NCI-H524 treated with DMSO at 0.1 percent for 48 hours (cell line): ENCODE measurements around the gene SGCE.
A peak's percentile ranks its signal among the peaks of the same experiment; 100 is the strongest.

Experiments used
- DNase-seq: peaks from one replicate; lab custom pipeline; 2025; lab: John Stamatoyannopoulos, UW

Gene SGCE

DNA sequence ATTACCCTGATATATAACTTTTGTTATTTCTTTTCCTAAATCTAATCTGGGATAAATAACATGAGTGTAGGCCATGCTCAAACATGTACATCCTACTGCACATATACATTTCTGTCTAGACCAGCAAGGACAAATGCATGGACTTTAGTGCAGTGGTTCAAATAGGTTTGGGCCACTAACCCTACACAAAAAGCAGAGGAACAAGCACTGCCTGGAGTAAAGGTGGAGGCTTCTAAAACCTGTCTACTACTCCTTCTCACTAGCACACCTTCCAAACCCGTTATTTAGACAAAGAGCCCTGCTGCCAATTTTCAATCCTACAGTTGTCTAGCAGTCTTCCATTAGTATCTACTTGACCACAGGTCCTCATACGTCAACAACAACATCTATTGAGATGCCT, 34.8 kb downstream of the SGCE start:
- no peak for DNase-seq

DNA sequence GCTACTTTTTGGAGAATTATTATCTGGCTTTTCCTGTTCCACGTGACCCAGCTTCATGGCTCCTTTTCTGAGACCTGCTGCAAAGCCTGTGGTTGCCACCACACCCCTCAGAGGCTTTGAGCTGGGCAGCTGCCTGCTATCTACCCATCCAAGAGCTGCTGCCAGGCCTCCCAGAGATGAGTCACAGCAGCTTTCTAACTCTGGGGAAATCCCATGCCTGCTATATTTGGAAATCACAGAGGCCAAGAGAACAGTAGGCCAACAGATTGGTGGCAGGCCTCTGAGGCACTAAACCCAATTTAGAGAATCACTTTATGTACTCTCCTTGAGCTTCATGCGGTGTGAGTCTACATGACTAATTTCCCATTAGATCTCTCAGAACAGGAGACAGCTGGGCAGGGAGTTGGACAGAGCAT, 35.2 kb downstream of the SGCE start:
- no peak for DNase-seq

DNA sequence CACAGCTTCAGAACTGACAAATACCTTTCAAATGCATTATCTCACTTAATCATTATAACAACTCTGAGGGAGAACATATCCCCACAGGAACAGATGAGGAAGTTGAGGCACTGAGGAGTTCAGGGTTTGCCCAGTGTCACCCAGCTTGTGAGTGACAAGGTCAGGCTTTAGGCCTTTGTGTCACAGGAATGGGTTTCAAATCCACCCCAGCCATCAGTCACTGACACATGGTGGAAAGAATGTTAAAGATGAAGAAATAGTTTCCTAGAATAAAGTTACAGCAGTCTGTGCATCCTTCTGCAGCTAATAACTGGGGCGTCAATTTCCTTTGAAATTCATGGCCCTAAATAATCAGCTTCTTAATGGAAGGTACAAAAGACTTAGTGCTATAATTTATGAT, 37.8 kb downstream of the SGCE start:
- no peak for DNase-seq

DNA sequence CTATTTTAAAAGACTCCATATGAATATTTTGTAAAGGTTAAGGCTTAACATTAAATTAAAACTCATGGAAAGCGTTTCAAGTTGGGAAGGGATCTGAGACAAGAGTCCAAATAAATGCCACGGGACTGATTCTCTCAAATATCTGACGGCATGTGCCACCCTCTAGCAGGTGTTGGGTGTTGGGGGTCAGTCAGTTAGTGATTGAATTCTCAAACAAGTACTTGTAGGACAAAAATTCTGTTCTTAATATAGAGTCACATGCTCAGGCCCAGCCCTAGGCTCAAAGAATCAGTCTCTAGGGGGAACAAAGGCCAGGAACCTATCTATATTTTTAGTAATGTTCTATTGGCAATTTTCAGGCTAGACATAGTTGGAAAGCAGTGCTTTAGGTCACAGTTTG, 39.1 kb downstream of the SGCE start:
- DNase-seq: no peak

DNA sequence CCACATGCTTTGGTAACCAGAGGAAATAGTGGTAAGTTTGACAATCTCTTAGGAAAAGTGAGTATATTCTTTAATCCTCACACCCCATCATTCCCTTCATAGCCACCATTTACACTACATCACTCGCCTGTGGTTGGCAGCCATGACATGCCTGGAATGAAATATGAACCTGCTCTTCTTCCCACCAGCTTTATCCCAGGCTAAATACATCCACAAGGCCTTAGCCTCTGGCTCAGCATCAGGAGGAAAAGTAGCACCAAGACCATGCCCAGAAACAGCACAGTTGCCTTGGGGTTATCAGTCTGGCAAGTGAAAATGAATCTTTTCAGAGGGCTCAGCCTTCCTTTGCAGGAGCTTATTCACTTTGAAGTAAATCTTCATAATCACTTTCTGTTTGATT, 40.3 kb downstream of the SGCE start:
- DNase-seq: no peak

DNA sequence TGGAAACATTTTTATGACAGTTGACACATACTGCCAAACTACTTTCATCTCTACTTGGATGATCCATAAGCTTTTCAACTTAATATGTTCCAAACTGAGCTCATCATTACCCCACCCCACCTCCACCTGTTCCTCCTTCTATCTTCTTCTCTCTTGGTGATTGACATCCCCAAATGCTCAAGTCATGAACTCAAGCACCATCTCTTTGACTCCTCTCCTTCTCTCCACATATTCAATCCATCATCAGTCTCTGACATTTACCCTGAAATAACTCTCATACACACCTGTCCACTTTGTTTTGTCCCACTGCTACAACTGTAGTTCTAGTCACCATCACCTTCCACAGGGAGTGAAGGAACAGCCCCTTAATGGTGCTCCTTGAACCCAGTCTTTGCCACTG, 43.3 kb downstream of the SGCE start:
- no peak for DNase-seq

DNA sequence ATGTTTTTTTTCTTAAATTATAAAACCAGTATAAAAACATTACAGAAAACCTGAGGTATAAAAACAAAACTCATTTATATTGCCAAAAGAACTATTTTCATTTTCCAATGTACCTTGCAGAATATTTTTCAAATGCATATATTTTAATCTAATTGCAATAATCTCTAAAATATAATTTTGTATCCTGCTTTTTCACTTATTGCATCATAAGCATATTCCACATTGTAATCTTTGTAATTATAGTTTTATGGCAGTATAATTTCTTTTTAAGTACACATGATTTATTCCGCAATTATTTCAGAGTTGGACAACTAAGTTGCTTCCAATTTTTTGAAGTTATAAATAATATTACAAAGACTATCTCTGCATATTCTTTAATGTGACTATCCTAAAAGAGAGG, 43.7 kb downstream of the SGCE start:
- DNase-seq: no peak

DNA sequence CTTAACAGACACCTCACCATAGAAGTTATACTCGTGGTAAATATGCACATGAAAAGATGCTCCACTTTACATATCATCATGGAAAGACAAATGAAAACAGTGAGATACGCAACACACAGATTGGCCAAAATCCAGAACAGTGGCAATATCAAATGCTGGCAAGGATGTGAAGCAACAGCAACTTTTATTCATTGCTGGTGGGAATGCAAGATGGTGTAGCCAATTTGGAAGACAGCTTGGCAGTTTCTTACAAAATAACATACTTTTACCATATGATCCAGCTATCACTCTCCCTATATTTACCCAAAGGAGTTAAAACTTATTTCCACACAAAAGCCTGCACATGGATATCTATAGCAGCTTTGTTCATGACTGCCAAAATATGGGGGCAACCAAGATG, 46.4 kb downstream of the SGCE start:
- DNase-seq: no peak

DNA sequence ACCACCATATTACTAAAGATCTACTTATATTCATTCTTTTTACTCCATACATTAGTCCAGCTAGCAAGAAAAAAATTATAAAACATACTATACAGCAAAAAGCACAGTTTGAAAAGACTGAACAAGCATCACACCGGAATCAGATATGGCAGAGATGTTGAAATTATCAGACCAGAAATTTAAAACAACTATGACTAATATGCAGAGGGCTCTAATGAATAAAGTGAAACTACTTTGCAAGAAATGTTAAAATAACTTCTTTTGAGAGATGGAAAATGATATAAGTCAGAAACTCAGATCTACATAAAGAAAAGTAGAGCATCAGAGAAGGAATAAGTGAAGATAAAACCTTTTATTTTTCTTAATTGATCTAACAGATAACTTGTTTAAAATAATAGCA, 50.9 kb downstream of the SGCE start:
- no peak for DNase-seq

DNA sequence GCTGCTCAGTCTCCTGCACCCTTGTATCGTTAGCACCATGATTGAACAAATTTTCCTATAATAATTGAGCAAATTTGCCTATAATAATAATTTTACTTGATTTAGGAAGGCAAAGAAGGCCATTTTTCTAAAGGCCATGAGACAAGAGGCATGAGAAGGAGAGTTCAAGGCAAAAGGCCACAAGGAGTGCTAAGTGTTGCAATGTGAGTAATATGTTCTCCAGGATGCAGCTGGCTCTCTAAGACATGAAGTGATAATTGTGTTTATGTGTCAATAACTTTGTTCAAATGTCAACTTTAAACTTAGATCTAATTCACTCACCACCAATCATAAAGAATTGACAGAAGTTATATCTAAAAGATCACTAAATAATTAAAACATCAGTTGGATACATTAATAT, 53.8 kb downstream of the SGCE start:
- DNase-seq: no peak

DNA sequence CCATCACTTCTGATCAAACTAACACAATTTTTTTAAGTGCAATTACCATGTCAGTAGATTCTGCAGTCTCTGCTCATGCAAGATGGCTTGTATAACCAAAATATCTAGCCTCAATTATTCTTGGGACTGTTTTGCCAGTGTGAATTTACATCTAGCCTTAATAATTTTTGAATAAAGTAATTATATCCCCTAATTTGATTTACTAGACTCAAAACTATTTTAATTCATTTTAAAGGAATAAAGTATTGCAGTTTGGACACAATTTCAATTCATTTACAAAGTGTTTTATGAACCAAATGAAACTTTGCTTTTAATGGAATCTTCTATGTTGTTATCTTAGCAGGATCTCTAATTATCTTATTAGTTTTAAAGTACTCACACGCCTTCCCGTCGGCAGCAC, 55.7 kb downstream of the SGCE start:
- DNase-seq: no peak

DNA sequence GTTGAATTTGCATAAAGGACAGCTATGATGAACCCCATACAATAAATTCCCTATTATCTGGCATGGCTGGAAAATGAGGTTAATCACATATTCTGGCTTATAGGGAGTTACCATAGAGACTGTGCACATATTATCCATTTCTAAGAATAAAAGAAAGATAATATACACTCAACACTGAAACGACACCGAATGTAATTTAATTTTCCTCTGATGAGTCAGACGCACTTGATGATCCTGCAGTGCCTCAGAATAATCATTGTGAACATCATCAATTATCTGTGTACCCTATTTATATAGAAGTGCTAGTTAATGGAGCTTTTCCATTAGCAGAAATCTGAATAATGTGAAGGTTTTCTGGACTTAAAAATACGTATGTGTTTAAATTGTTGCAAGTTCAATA, 60.2 kb downstream of the SGCE start:
- no peak for DNase-seq

DNA sequence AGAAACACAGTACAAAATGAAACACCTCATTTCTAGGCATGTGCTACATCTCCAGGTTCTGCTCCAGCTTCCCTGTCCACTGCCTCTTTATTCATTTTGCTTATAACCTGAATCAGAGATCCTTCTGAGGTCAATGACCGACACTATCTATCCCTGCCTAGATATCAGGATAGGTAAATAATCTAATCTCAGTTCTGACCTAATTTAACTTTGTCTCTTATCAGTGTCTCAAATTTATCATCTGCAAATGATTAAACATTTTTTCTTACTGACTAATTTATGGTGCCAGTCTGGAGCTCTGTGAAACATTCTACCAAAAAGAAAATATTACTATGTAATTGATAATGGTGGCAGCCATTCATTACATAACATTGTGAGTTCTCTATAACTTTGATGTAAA, 61.1 kb downstream of the SGCE start:
- no peak for DNase-seq

DNA sequence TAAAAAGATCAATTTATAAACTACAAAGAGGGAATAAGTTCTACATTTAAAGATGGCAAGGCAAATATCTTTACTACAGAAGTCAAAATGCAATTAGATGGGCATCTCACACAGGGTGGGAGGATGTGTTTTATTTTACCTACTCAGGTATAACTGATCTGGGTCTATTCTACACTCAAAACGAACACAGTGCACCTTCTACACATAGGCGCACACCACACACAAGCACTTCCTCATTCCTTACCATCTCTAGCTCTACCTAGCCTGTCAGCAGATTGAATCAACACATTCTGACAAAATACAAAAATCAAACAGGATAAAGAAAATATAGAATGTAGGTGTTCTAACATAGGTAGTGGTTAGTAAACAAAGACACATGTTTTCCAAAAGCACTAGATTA, 64.8 kb downstream of the SGCE start:
- no peak for DNase-seq

DNA sequence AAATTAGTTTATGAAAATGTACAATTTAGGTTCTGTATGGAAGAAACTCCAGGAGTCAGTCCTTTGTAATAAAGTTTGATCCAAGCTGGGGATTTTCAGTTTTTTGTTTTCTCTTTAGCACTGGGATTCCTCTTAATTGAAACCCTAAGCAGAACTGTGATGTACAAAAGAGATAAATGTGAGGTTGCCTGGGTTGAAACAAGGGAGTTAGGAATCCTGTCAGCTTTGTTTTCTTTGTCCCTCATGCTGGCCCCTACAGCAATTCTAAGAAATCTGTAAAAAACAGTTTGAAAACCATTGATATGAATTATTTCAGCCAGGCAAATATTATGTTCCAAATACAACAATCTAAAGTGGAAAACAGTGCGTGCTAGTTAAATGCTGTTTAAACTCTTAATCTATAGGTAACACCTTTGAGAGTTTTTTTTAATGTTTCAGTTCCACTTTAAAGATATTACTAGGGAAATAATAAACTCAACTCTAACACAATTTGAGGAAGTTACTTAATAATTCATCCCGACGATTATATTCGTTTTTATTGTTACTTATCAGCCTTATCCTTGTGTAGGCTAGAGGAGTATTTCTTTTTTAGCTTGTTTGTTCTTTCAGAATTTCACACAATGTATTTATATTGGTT, 65.3 kb downstream of the SGCE start:
- no peak for DNase-seq

DNA sequence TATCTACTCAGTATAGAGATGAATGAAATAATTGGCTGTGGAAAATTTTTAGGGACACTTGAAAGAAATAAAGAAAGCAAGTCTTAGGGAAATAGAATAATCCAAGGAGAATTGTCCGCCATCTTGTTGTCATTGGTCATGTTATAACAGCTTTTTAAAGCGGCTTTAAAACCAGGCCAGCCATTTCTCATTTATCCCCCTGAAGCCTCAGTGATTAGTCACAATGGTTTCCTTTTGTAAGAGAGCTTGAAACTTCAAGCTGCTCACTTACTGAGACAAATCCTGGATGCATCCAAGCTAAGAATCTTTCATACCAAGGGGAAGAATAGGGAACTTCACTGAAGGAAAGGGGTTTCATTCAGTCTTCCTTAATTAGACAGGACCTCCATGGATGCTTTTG, 67.9 kb downstream of the SGCE start:
- no peak for DNase-seq

DNA sequence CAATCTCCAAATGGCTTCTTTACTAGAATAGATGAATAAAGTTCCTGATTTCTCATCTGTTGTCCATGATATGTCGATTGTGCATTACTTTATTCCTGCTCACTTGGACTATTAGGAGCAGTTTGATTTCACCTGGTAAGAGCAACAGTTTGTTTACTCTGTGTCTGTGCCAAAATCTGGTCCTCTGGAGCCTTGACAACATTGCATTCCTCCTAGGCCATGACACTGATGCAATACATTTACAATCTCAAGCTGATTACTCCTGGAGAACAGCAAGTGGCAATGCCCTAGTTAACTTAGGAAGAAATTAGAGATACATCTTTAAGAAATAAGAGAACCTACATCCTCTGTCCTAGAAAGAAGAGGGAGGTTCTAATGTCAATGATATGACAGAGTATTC, 71.8 kb downstream of the SGCE start:
- DNase-seq: no peak

DNA sequence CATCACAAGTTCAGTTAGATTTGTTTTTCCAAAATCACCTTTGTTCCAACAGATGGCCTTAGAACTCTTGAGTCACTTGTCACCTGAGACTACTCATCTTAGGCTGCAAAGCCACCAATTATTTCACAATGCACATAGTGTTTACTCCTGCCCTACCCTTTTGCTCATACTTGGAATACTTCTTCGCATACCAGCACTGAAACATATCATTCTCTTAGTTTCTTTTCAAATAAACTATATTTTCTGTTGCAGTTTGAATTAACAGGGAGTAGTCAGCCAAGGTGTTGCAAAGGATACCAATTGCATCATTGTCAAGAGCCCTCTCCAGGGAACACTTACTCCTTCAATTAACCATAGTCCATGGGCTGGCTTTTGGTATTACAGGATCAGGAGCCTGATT, 75.3 kb downstream of the SGCE start:
- DNase-seq: peak; percentile 18

DNA sequence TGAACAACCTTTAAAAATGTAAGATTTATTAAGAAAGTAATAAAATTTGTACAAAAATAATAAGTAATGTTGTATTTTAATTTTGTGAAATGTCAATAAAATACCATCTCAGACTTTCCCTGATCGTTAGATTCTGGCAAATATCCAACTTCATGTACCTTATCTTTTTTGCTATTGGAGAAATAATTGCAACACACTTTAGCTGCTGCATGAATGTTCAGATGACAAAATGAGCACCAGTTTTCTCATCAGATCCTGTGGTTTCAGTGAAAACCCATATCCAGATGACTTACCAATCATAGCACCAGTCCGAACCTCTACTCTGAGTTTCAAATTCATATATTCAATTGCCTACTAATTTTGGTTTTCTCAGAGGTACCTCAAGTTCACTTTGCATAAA, 76.5 kb downstream of the SGCE start:
- DNase-seq: no peak

DNA sequence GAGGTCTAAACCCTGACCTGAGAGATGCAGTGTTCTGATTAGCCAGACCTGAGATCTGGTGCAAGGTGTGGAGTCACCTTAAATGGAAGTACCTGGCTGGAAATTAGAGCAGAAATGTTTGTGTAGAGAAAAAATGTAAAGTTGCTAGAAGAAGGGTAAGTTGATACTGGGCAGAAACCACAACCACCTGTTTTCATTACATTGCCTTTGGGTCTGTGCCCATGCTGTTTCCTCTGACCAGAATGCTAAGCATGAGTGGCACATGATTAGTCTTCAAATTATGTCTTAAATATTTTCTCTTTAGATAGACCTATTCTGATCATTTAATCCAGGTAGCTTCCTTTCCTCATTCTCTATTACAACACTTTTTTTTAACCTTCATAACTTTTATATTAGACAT, 77.3 kb downstream of the SGCE start:
- DNase-seq: no peak

DNA sequence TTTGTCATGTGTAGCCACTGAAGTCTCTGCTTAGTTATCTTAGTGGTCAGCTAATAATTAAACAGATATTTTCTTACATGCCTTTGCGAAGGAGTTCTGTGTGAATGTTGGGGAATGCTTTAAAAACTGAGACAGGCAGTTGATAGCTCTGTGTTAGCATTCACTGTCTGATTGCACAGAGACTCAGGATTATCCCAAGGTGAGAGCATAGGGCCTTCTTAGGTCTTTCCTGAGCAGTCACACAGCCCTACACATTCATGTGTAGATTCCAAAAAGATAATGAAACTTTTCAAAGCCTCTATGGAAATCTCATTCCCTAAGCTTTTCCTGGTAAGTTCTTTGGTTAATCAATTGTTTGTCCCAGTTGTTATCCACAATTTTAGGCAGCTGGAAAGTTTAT, 78.6 kb downstream of the SGCE start:
- DNase-seq: no peak

DNA sequence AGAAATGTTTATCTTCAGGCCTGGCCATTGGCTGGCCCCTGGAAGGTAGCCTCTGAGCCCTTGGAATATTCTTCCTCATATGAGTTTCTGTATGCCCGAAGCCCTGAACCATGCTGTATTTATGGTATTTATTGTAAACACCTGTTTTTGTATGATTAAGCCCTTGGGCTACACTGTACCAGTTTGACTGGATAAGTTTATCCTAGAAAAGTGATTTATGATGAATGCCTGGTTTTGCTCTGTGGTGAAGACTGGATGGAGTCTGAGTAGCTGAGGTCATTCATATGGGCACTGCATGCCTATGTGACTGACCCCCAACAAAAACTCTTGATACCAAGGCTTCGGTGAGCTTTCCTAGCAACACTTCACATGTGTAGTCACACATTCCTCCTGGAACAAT, 79.6 kb downstream of the SGCE start:
- DNase-seq: no peak

DNA sequence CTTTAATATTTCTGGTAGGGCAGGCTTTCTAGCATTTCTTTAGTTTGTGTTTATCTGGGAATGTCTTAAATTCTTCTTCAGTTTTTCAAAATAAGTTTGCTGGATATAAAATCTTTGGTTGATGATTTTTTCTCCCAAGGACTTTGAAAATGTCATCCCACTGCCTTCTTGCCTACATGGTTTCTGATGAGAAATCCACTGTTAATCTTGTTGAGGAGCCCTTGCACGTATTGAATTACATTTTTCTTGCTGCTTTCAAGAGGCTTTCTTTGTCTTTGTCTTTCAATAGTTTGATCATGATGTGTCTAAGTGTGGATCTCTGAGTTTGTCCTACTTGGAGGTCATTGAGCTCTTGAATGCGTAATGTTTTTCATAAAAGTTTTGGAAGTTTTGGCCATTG, 80.3 kb downstream of the SGCE start:
- no peak for DNase-seq

DNA sequence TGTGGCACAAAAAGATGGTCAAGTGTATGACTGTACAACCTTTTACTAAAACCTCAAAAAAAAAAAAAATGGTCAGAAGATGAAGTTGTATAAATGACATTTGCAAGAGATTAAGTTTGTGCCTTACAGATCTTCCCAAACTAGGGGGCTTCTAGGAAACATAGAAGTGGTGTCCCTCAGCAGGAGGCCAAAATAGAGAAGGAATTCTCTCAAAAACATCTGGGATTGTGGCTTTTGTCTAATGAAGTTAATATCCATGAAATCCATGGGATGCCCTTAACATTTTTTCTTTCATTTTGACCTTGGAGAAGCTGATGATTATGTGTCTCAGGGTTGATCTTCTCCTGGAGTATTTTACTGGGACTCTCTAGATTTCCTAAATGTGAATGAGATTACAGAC, 84.1 kb downstream of the SGCE start:
- DNase-seq: no peak

DNA sequence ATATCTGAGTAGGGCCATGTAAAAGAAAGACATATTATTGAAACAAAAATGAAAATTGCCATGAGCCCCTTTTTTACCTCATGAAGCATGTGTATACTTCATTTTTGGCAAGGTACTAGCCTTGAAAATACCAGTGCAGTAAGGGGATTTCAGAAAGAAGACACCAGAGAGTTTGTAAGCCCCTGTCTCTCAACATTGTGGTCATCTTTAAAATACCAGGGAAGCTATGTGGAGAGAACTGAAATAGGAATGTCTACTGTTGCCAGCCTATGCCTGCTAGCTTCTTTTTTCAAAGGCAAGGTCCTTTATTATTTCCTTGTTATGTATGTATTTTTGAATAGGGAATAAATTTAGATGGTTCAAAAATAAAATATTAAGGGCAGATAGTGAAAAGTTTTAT, 88.5 kb downstream of the SGCE start:
- no peak for DNase-seq
